Skin of body (tissue), 2 donors: ENCODE results near the gene EIF2S2. TPM values are rescaled to one million over a fixed set of nuclear protein-coding genes. Genes with fewer than 3 reads are reported as not detected.

Experiments used
- small RNA-seq: library from RNA; depleted of rRNA; stranded (forward); fragments of <200 nt; gene quantifications from one replicate; pipeline ENCODE3, GENCODE V24; 2014; ENCODE audit warnings: low replicate concordance
- total RNA-seq: library from RNA; depleted of rRNA; stranded (reverse); fragments of >200 nt; gene quantifications from one replicate; pipeline ENCODE4 v1.2.3, GENCODE V29; 2014

The EIF2S2 gene
- total RNA-seq, 1 donor from 2014 or later = 37.8 TPM

Small RNA genes lying within 50 kb of the gene (small RNA-seq; reads per million reads assigned to genes)
- not detected for gene MIR4755

Other genes with a start within 250 kb of the EIF2S2 start
- gene RALY, start 118.3 kb downstream of the EIF2S2 start, total RNA-seq = 47.2 TPM
- gene ASIP, start 129.2 kb upstream of the EIF2S2 start, total RNA-seq = 7.6 TPM
- 57.6 TPM for gene AHCY, start 191.1 kb upstream of the EIF2S2 start, total RNA-seq